GM18526 (cell line): ENCODE data around the gene ONECUT1.

Experiments
- POLR2A ChIP-seq: IDR thresholded peaks from 3 replicates; pipeline ENCODE4 v1.6.1; 2011; ENCODE audit not compliant: insufficient read length; ENCODE audit errors: extremely low read depth

Gene ONECUT1

GRCh38 chr15:52788099-52788986 lies 1.8 kb downstream of the ONECUT1 start:
- no peak for TF ChIP-seq POLR2A

GRCh38 chr15:52787549-52788098 lies 2.5 kb downstream of the ONECUT1 start:
- TF ChIP-seq POLR2A = no peak

- TF ChIP-seq POLR2A = no peak
These were observed 3.0 kb downstream of the ONECUT1 start for GRCh38 chr15:52787123-52787503.

- TF ChIP-seq POLR2A = no peak
These were observed 3.6 kb downstream of the ONECUT1 start for GRCh38 chr15:52786436-52787122.

GRCh38 chr15:52785672-52786406 lies 4.3 kb downstream of the ONECUT1 start:
- TF ChIP-seq POLR2A = no peak

- TF ChIP-seq POLR2A = no peak
These were observed 5.1 kb downstream of the ONECUT1 start for GRCh38 chr15:52784799-52785671.

GRCh38 chr15:52783929-52784798 lies 6.0 kb downstream of the ONECUT1 start:
- TF ChIP-seq POLR2A = no peak

- no peak for TF ChIP-seq POLR2A
These were observed 6.8 kb downstream of the ONECUT1 start for GRCh38 chr15:52783191-52783829.

- no peak for TF ChIP-seq POLR2A
These were observed 7.6 kb downstream of the ONECUT1 start for GRCh38 chr15:52782514-52782913.

GRCh38 chr15:52780172-52780980 lies 9.8 kb downstream of the ONECUT1 start:
- no peak for TF ChIP-seq POLR2A

GRCh38 chr15:52778457-52778856 lies 11.7 kb downstream of the ONECUT1 start:
- no peak for TF ChIP-seq POLR2A

GRCh38 chr15:52772766-52773165 lies 17.4 kb downstream of the ONECUT1 start:
- TF ChIP-seq POLR2A = no peak
